Renal pelvis (tissue), 4 donors: ENCODE results near the gene SS18L1. TPM values are rescaled to one million over a fixed set of nuclear protein-coding genes. Genes with fewer than 3 reads are reported as not detected.

Experiments used
- DNase-seq: peaks from one replicate; pipeline ENCODE4 v3.0.0-alpha.2; 2013
- polyA plus RNA-seq, 3 donors: library from polyadenylated mRNA; unstranded; fragments of 120-200 nt; gene quantifications; one replicate each; pipeline ENCODE4 v1.2.1, GENCODE V29; 2013; ENCODE audit not compliant: insufficient read length in 3 of 3

Gene SS18L1
- polyA plus RNA-seq, 3 donors = 16.7 to 26.6 (median 26.5) TPM

DNA sequence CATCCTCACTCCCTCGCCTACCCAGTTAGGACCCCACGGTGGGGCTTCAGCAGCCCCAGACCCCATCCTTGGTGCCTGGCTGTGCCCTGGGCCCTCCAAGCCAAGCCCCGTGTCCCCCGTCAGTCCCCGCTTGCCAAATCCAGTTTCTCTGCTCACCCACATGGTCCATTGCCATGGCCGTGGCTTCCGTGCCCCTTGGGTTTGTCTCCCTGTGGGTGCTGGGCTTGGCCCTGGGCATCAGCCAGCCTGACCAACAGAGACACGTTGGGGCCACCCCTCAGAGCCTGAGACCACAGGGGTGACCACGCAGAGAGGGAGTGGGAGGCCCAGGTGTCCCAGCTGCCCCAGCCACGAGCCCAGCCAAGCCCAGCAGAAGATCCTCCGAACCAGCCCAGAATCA, 7.7 kb downstream of the SS18L1 start:
- no peak for DNase-seq

DNA sequence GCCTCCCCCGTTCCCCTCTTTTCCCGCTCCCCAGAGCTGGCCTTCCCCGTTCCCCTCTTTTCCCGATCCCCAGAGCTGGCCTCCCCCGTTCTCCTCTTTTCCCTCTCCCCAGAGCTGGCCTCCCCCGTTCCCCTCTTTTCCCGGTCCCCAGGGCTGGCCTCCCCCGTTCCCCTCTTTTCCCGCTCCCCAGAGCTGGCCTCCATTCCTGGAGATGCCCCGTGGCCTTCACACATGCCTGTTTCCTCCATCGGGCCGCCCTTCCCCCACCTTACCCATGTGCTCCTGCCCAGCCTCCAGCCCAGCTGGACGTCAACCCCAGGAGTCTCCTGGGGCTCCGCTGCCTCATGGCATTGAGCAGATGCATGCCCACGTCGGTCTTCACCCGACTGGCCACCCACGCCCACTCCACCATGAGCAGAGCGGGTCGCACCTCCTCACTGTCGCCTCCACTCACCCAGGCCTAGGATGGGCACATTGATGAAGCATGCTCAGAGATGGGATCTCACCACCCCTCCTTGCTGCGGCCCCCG, 8.3 kb downstream of the SS18L1 start:
- DNase-seq = no peak

DNA sequence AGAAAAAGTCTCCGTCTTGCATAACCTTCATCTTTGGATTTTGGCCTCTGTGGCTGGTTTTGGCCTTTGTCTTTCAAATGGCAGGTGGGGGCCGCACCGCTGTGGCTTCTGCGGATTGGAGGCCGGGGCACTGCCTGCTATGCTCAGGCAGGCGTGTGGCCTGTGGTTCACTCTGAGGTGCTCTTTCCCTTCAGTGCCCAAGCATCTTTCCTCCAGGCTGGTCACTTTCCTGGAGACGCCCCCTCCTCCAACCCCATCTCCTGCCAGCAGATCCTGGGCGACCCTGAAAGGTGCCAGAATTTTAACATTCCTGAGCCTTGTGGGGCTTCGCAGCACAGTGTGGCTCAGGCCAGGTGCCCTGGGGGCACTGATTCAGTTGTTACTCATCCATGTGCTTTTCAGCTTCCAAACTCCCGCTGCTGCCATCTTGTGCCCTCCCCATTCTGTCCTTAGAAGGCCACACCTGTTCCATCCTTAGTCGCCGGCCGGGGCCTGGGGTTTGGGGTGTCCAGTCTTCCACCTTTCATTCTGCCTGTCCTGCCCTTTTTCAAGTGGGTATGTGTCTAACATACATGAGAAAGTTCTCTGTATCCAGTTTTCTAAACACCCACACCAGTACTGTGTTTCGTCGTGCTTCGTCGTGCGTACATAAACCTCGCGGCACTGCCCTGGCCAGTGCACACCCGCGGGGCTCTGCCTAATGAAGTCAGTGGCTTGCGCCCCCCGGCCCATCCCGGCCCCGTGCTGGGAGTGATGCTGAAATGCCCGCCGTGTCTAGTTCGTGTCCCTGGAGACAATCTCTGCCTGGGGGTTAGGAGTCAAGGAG, 12.1 kb downstream of the SS18L1 start:
- no peak for DNase-seq

DNA sequence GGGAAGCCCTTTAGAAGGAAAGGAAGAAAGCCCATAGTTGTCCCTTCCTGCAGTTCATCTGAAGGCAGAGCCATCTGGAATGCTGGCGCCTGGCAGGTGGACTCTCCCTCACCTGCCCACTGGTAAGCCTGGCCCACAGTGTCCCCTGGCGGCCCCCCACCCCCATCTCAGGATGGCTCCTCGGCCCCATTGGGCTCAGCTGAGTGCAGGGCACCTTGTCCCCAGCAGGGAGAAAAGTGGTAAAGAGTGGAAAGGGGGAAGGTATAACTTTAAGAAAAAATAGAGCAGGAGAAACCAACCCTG, 12.6 kb downstream of the SS18L1 start:
- no peak for DNase-seq

DNA sequence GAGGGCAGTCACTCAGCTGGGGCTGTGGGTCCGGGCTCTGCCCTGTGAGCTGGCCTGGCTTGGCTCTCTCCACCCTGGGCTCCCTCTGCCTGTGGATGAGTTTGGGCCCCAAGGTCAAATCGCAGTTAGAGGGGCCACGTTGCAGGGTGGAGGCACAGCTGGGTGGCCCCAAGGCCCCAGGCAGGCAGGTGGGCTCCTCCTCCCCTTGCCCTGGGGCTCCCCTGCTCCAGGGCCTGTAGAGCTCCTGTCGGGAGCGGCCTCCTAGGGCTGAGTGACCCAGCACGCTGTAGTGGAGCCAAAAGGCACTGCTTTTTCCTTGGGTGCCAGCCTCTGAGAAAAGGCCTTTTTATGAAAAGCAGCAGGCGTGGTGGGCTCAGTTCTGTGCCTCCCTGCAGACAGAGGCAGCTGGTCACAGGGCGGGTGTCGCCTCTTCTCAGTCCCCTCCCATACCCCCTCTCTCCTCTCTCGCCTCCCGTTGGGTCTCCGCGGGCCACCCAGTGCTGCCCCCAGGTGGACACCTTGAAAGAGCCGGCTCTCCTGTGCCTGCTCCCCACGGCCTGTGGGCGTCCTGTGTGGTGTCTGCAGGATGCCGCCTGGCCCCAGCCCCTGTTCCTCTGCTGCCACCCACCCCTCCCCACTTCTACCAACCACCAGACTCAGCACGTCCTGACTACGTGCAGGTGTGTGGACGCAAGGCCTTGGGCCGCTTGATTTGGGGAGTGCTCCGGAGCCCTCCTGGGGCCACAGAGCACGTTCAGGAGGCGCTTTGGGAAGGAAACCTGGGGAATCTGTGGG, 13.2 kb downstream of the SS18L1 start:
- DNase-seq = no peak

DNA sequence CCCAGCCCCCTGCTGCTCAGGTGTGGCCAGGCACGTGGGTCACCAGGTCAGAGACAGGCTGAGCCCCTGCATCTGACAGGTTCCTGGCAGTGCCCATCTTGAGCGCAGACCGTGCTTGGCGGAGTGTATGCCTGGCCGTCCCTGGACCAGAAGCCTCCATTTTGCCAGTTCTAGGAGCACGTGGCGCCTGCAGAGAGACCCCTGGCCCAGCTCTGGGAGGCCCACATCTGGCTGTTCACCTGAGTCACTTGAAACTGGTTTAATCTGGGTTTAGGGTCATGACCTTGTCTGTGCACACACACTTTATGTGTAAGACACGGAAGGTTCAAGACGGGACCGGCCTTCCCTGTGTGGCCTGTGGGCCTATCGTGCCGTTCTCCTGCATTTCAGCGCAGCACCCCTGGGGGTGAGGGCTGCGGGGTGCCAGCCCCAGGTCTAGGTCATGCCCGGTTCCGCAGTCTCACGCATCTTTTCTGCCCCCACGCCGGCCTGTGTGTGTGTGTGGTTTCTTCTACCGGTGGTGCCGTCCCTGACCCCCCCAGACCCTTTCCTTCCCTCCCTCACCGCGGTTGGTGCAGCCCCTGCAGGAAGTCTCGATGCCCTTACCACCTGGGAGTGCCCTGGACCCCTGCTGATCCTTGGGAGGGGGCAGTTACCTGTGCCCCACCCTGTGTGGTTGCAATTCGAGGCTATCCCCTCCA, 14.0 kb downstream of the SS18L1 start:
- no peak for DNase-seq

DNA sequence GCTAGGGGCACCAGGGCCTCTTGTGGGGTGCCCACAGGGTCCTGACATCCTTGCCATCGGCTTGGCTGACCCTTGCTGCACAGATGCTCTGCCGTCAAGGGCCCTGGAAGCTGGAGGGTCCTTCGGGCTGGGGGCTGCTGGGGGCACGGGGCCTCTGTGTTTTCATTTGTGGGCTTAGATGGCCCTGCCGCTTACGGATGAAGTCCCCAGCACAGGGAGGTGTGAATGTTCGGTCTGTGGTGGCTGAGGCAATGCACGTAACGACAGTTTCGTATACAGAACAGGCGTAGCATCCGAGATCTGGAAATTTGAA, 14.5 kb downstream of the SS18L1 start:
- no peak for DNase-seq

DNA sequence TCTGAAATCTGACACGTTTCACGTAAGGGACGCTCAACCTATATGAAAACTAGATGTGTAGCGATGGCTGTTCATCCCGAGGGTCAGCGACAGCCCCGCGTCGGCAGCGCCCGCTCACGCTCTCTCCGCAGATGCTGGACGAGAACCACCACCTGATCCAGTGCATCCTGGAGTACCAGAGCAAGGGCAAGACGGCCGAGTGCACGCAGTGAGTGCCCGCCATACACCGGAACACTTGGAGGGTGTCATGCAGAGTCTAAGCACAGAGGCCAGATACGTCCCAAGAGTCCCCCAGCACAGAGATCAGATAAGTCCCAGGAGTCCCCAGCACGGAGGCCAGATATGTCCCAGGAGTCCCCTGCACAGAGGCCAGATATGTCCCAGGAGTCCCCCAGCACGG, 15.0 kb downstream of the SS18L1 start:
- no peak for DNase-seq

DNA sequence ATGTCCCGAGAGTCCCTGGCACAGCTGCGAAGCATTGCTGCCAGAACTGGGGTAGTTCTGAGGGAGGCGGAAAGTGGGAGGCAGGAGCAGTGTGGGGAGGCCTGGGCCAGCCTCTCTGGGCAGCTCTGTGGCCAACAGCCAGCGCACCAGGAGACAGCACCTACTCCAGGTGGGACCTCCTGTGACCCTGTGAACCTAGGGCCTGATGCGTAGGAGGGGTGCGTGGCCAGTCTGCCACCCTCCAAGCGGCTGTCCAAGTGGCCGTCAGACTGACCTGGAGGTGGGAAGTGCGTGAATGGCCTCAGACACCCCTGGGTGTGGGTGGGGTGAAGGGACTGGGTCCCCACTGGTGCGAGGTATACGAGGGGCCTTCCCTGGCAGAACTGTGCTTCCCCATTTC, 15.5 kb downstream of the SS18L1 start:
- no peak for DNase-seq

DNA sequence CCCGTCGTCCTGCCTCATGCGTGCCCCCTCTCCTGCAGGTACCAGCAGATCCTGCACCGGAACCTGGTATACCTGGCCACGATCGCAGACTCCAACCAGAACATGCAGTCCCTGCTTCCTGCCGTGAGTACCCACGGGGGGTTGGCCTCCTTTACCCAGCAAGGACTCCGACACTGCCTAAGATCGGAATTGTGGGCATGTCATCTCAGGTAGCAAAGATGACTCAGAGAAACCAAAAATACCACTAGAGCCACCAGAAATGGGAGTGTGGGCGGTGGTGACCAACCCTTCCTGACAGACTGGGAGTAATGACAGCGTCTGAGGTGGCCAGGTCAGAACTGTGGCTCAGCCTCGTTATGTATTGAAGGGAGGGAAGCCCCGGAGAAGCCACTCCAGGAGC, 16.3 kb downstream of the SS18L1 start:
- DNase-seq = no peak

DNA sequence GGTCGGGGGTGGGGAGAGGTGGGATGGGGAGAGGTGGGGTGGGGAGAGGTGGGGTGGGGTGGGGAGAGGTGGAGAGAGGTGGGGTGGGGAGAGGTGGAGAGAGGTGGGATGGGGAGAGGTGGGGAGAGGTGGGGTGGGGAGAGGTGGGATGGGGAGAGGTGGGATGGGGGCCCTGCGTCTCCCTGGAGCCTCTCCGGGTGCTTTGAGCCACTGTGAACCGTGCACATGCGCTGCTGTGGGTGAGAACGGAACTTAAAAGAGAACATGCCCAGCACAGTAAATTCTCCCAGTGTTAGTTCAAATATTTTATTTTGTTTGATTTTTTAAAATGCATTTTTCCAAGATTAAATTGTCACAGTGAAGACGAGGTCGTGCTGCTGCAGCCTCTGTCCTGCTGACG, 16.7 kb downstream of the SS18L1 start:
- no peak for DNase-seq

DNA sequence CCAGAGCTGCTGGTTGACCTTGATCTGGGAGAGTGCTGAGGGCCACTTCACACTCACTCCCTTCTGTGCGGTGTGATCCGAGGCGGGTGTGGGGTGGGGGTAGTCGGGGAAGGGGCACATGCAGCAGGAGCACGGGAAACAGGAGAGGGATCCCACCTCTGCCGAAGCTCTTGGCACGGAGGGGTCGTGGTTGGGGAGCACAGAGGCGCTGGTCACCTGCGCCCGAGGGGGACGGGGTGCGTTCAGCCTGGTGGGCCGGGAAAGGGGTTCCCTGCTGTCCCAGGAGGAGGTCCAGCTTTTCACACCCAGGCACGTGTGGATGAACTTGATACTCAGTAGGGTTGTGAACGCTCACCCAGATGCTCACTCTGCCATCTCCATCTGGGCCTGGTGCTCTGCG, 17.3 kb downstream of the SS18L1 start:
- no peak for DNase-seq

DNA sequence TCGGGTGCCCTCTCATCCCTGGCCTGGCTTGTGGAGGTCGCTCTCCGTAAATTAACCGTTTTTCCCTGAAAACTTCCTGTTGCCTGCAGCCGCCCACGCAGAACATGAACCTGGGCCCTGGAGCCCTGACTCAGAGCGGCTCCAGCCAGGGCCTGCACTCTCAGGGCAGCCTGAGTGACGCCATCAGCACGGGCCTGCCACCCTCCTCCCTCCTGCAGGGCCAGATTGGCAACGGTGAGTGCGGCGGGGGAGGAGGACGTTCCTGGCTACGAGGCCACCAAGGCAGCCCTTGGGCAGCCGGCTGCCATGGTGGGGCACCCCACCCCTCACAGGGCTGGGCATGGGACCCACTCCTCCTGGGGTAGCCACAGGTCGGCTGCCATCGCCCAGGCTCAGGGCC, 17.8 kb downstream of the SS18L1 start:
- no peak for DNase-seq

DNA sequence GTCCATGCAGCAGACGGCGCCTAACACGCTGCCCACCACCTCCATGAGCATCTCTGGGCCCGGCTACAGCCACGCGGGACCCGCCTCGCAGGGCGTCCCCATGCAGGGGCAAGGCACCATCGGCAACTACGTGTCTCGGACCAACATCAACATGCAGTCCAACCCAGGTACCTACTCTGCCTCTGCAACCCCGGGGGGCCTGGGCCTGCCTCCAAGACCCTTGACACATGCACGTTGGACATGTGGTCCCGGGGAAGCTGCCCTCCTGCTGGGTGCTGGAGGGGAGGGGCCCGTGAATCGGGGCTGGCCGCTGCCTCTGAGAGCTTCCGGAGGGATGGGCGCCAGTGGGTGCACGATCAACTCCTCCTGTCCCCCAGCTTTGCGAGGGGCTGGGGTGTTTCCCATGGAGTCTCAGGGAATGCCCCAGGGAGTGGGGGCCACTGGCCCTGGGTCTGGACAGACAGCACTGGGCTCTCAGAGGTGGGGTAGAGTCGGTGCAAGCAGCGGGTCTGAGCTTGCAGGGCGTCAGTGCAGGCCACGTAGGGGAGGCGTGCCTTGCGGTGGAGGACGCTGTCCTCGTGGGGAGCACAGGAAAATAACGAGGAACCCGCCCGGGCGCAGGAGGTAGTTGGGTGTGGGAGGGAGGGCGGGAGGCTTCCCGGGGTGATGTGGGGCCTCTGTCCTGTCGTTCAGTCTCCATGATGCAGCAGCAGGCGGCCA, 19.4 kb downstream of the SS18L1 start:
- DNase-seq = no peak

DNA sequence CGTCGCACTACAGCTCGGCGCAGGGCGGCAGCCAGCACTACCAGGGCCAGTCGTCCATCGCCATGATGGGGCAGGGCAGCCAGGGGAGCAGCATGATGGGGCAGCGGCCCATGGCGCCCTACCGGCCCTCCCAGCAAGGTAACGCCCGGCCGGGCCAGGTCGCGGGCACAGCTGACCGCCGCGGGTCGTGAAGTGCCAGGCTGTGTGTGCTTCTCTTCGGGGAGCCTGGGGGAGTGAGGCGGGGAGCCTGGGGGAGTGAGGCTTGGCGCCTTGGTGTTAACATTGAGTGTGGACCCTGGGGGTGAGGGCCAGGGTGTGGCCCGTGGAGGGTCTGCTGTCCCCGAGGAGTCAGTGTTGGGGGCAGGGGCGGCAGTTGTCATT, 19.9 kb downstream of the SS18L1 start:
- DNase-seq = no peak

DNA sequence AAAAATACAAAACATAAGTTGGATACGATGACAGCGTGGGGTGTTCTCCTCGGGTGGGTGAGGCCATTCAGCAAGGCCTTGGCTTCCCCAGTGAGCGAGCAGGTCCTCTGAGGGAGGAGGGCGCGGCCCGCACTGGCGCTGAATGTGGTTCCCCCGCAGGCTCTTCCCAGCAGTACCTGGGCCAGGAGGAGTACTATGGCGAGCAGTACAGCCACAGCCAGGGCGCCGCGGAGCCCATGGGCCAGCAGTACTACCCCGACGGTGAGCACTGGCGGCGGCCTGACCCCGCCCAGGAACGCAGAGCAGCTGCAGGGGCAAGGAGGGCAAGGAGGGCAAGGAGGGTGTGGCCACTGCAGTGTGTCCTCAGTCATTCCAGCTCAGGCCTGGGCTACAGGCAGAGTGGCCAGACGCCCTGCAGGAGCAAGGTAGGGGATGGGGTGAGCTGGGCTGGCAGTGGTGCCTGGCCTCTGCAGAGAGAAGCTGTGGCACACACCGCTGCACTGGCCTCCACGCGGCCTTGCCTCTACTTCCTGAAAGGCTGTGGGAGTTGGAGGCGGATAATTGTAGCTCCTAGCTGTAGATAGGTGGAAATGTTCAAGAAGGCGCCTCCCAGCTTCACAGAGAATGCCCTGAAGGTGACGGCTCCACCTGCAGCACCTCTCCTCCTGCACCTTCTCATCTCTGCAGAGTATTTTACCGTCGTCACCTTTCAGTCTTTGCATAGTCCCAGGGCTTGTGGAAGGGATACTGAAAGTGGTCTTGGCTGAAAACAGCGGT, 20.6 kb downstream of the SS18L1 start:
- DNase-seq = no peak

DNA sequence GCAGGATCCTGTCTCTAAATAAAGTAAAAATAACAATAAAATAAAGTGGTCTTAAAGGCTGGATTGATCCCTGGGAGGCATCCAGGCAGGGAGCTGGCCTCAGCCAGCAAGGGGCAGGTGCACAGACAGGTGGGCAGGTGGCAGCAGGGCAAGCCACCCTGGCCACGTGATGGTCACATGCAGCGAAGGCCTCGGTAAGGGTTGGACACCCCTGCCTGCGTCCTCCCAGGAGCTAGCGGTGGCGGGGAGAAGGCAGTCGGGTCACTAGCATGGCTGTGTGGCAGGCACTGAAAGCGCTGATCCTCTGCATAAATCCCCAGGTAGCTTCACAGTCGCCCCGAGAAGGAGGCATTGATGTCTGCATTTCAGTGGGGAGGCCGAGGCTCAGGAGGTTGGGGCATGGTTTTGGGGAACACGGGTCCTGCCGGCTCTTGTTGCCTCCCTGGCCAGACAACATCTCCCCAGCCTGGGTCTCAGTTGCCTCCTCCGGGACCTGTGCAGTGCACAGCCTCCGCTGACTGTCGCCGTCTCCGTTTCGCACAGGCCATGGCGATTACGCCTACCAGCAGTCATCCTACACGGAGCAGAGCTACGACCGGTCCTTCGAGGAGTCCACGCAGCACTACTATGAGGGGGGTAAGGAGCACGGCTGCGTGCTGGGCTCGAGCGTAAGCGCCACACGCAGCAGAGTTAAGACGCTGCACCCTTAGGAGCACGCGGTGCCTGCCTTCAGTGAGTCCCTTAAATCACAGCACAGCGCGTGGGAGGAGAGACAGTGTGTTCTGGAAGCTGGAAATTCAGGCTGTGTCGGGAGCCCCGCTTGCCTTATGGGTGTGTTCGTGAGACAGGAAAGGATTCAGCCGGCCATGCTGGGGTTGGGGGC, 21.6 kb downstream of the SS18L1 start:
- no peak for DNase-seq

DNA sequence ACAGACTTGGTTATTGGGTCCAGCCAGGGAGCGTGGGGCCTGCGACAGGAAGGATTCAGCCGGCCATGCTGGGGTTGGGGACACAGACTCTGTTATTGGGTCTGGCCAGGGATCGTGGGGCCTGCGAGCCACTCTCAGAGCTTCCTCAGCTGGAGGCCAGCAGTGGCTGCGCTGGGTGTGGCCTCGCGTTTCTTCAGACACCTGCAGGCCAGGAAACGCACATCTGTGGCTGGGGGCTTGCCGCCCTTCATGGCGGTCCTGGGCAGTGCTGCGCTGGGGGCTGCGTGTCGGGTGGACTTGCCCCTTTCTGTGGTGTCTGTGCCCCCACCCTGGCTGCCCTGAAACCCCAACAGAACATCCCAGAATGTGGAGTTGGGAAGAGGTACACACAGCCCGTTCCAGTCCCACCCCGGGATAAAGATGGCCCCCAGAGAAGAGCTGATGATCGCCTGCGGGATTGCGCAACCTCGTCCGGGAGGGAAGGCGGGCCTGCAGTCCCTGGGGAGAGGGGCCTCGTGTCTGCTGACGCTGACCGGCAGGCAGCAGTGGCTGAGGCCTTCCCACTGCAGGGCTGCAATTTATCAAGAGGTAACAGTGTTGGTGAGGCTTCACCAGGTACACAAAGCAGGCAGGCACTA, 22.3 kb downstream of the SS18L1 start:
- no peak for DNase-seq

DNA sequence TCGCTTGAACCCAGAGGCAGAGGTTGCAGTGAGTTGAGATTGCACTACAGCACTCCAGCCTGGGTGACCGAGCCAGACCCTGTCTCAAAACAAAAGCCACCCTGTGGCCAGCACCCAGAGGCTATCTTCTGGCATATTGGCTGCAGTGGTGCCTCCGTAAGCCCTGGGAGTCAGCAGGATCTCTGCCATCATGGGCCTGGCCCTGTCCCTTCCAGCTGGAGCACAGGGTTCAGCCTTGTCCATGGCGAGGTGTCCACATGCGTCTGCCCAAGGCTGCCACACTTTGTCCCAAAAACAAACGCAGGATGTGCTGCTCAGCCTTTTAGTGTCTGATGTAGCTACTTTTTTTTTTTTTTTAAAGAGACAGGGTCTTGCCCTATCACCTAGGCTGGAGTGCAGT, 23.9 kb downstream of the SS18L1 start:
- DNase-seq = no peak

DNA sequence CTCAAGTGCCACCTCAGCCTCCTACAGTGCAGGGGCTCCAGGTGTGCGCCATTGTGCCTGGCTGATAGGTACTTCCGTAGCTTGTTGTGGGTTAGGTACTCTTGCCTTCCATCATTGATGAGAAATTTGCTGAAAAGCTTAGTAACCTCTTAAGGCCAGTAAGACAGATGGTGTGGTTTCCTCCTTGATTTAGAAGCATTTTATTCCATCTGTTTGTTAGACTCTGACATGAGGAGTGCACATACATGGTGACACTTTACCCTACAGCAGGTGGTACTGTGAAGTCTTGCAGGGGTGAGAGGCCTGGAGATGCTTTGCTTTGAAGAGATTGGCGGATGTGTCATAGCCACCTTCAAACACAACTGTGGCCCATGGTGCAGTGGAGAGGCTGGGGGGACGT, 24.5 kb downstream of the SS18L1 start:
- DNase-seq = no peak
